Cardiac muscle cell (in vitro differentiated cells and primary cell): ENCODE data around the gene SEC22C. TPM values are rescaled to one million over a fixed set of nuclear protein-coding genes. Genes with fewer than 3 reads are reported as not detected.

Source experiments
- DNase-seq, 2 donors: peaks; one replicate each; pipeline versions ENCODE4 v3.0.0 to v3.0.0-alpha.2; 2010 to 2017; ENCODE audit warnings: low read depth in 1 of 2, low spot score in 1 of 2
- H3K27ac ChIP-seq: fragments of 200-600 bp; sonication (generic); 2 replicates; pipeline ENCODE4 v1.5.1; 2016
- H3K27me3 ChIP-seq: fragments of 200-600 bp; sonication (generic); 2 replicates; pipeline ENCODE4 v1.6.0; 2016; ENCODE audit warnings: control low read depth
- H3K36me3 ChIP-seq: fragments of 200-600 bp; sonication (generic); 2 replicates; pipeline ENCODE4 v1.5.1; 2016; ENCODE audit warnings: control low read depth
- H3K4me1 ChIP-seq: fragments of 200-600 bp; sonication (generic); 2 replicates; pipeline ENCODE4 v1.8.1; 2017; ENCODE audit warnings: low read depth, mild to moderate bottlenecking, mixed run types
- H3K4me3 ChIP-seq: fragments of 200-600 bp; sonication (generic); 2 replicates; pipeline ENCODE4 v1.5.1; 2016; ENCODE audit warnings: mild to moderate bottlenecking
- H3K9me3 ChIP-seq: fragments of 200-600 bp; sonication (generic); 2 replicates; pipeline ENCODE4 v1.5.1; 2017; ENCODE audit warnings: low read depth, mild to moderate bottlenecking, control low read depth
- polyA plus RNA-seq: library from polyadenylated mRNA; unstranded; fragments of >200 nt; fragmentation: Nextera tagmentation; extraction: Ambion mirVana; gene quantifications from 2 replicates; pipeline ENCODE4 v1.2.1, GENCODE V29; 2016
- total RNA-seq: library from RNA; depleted of rRNA; stranded (reverse); fragments of >200 nt; gene quantifications from 2 replicates; pipeline ENCODE4 v1.2.3, GENCODE V29; 2016
- TF ChIP-seq, protein P1 (sequence below): IDR thresholded peaks from 2 replicates; pipeline ENCODE4 v1.5.1; 2012; ENCODE audit warnings: low read depth, mild to moderate bottlenecking, low read length

Gene SEC22C
- total and polyA plus RNA-seq, 2 experiments from 2014 or later = 30.9 to 31.6 TPM

DNA sequence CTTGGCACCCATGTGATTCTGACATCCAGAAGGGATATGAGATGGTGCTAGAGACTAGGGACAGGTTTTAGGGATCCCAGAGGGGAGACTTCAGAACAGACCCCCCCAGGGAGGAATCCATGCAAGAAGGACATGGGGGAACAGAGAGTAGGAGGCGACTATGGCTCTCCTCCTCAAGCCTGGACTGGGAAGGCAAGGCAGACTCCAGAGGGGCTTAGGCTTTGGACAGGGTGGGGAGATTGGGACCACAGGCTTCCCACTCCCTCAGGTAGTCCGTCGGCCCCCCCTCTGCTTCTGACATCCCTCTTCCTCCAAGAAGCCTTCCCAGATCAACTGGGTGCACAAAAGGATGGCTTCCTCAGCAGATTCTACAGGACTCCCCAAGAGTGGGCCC, 82.3 kb downstream of the SEC22C start:
- no peak overlapping the region for H3K27ac ChIP-seq
- TF ChIP-seq, protein P1, sequence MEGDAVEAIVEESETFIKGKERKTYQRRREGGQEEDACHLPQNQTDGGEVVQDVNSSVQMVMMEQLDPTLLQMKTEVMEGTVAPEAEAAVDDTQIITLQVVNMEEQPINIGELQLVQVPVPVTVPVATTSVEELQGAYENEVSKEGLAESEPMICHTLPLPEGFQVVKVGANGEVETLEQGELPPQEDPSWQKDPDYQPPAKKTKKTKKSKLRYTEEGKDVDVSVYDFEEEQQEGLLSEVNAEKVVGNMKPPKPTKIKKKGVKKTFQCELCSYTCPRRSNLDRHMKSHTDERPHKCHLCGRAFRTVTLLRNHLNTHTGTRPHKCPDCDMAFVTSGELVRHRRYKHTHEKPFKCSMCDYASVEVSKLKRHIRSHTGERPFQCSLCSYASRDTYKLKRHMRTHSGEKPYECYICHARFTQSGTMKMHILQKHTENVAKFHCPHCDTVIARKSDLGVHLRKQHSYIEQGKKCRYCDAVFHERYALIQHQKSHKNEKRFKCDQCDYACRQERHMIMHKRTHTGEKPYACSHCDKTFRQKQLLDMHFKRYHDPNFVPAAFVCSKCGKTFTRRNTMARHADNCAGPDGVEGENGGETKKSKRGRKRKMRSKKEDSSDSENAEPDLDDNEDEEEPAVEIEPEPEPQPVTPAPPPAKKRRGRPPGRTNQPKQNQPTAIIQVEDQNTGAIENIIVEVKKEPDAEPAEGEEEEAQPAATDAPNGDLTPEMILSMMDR = no peak
- peaks cover 3% of the 10 kb centered on the region for H3K4me1 ChIP-seq
- H3K27me3 ChIP-seq = peaks cover 55% of the 10 kb centered on the region
- no peaks in the 10 kb centered on the region for H3K9me3 ChIP-seq
- H3K4me3 ChIP-seq = no peak overlapping the region
- no peak for DNase-seq
- no peaks in the 10 kb centered on the region for H3K36me3 ChIP-seq

DNA sequence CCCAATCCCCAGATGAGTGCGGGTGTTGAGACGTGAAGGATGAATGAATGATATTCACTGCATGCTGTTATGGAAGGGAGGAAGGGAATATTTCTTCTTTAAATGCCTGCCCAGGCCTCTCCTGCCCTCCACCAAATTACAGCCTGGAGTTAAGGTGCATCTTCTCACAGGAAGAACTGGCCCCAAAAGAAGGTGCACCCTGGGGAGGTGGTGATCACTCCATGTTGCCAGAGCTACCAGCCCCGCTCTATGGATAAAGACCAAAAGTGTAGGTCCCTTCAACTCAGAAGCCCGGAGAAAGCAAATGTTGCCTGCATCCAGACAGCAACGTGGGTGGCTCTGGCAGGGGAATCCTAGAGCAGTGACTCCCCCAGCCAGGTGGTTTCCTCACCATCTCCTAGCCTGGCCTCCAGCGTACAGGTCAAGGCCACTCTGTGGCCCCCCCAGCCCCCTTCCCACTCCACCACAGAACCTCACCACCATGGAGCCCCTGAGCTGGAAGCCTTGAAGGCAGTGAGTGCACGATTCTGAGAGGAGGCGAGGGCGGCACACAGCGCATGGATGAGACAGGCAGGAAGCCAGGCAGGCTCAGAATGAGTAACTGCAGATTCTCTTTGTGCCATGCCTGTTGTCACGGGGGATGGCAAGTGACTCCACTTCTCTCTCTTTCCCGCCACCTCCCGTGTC, 82.8 kb downstream of the SEC22C start:
- DNase-seq = no peak
- H3K9me3 ChIP-seq = no peaks in the 10 kb centered on the region
- TF ChIP-seq, protein P1 = no peak
- H3K36me3 ChIP-seq = no peaks in the 10 kb centered on the region
- H3K4me3 ChIP-seq = no peak overlapping the region
- H3K4me1 ChIP-seq = peaks cover 3% of the 10 kb centered on the region
- H3K27me3 ChIP-seq = peaks cover 55% of the 10 kb centered on the region
- no peak overlapping the region for H3K27ac ChIP-seq

DNA sequence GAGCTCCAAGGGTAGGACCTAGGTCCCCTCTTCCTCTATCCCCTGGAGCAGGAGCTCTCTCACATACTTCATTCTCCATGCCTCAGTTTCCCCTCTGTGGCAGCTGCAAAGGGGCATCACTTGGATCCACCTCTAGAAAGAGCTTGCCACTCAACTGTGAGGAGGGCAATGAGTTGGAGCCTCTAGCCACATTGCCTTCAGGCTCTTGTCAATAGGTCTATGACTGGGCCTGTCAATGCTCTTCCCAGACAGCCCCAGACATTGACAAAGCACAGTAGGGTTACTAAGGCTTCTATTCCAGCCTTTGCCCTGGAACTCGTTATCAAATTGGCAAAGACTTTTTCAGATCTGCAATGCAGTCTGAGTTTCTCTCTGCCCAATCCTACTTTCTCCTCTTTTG, 83.7 kb downstream of the SEC22C start:
- TF ChIP-seq, protein P1 = no peak
- Histone ChIP-seq H3K9me3 (no peaks in the 10 kb centered on the region), H3K4me3 (no peak overlapping the region), H3K27ac (no peak overlapping the region), H3K4me1 (peaks cover 3% of the 10 kb centered on the region), H3K27me3 (peaks cover 49% of the 10 kb centered on the region), H3K36me3 (no peaks in the 10 kb centered on the region)
- DNase-seq = no peak

Other genes starting within 250 kb of the SEC22C start
- 4.3 and 5.4 TPM in 2 replicates for gene LYZL4, start 171.4 kb downstream of the SEC22C start, total RNA-seq
- 4.9 and 6.9 TPM in 2 replicates for gene LYZL4, start 171.4 kb downstream of the SEC22C start, polyA plus RNA-seq
- gene VIPR1, start 79.3 kb downstream of the SEC22C start, total RNA-seq = 0.35 and 1.6 TPM in 2 replicates
- 0.60 and 0.86 TPM in 2 replicates for gene VIPR1, start 79.3 kb downstream of the SEC22C start, polyA plus RNA-seq
- gene SS18L2, start 8.9 kb upstream of the SEC22C start, total RNA-seq = 8.9 and 9.7 TPM in 2 replicates
- 33.2 and 49.7 TPM in 2 replicates for gene SS18L2, start 8.9 kb upstream of the SEC22C start, polyA plus RNA-seq
- 24.6 and 75.3 TPM in 2 replicates for gene NKTR, start 18.7 kb upstream of the SEC22C start, total RNA-seq
- gene NKTR, start 18.7 kb upstream of the SEC22C start, polyA plus RNA-seq = 50.5 and 79.5 TPM in 2 replicates
- gene ZBTB47, start 71.7 kb upstream of the SEC22C start, total RNA-seq = 20.0 and 30.1 TPM in 2 replicates
- gene ZBTB47, start 71.7 kb upstream of the SEC22C start, polyA plus RNA-seq = 4.1 and 5.4 TPM in 2 replicates
- gene KLHL40, start 103.6 kb upstream of the SEC22C start, total RNA-seq = 0.14 and 0.39 TPM in 2 replicates
- gene KLHL40, start 103.6 kb upstream of the SEC22C start, polyA plus RNA-seq = 0.39 and 0.66 TPM in 2 replicates
- 4.6 and 7.8 TPM in 2 replicates for gene HHATL, start 120.8 kb upstream of the SEC22C start, total RNA-seq
- gene HHATL, start 120.8 kb upstream of the SEC22C start, polyA plus RNA-seq = 8.1 and 17.4 TPM in 2 replicates
- gene CCDC13, start 191.3 kb upstream of the SEC22C start, total RNA-seq = 1.5 and 3.3 TPM in 2 replicates
- gene CCDC13, start 191.3 kb upstream of the SEC22C start, polyA plus RNA-seq = 2.8 and 3.1 TPM in 2 replicates
- gene HIGD1A, start 222.5 kb upstream of the SEC22C start, total RNA-seq = 121 and 167 TPM in 2 replicates
- gene HIGD1A, start 222.5 kb upstream of the SEC22C start, polyA plus RNA-seq = 352 and 445 TPM in 2 replicates
- 0.15 and 0.35 TPM in 2 replicates for gene ACKR2, start 227.5 kb upstream of the SEC22C start, total RNA-seq
- 2.8 and 3.6 TPM in 2 replicates for gene ACKR2, start 227.5 kb upstream of the SEC22C start, polyA plus RNA-seq